ENCODE measurements around the gene FMO2. TPM values are rescaled to one million over a fixed set of nuclear protein-coding genes. Genes with fewer than 3 reads are reported as not detected.

FMO2 gene
- total and polyA plus RNA-seq, 2 of the 8 experiments (the other 6 are each of a cell fraction or from before 2014, with no cell fraction given): not detected

GRCh38 chr1:171220581-171221054, 35.5 kb downstream of the FMO2 start:
- Histone ChIP-seq H2AFZ (ENCODE audit: low read length) (no peak overlapping the region), H3K27me3 (replicated peaks in 1 of 4; ENCODE audit: control insufficient read depth in 3 of 4, extremely low read depth in 1 of 4, insufficient read depth in 3 of 4, low read length in 3 of 4) (no peaks in the 10 kb centered on the region), H3K4me2 (ENCODE audit: insufficient read depth in 1 of 2, low read depth in 2 of 2, low read length in 2 of 2) (peak overlapping the region; percentile 60 to 62), H3K9ac (replicated peaks in 1 of 4; ENCODE audit: extremely low read depth in 1 of 4, low read depth in 3 of 4, low read length in 3 of 4) (peak overlapping the region in 3 of 4 experiments; percentile 16 to 67 (median 20); a peak in 4 of 7 replicates), H3K14ac (ENCODE audit: insufficient read length) (no peak overlapping the region), H3K4me3 (ENCODE audit: extremely low read depth in 1 of 4, insufficient read depth in 2 of 4, low read depth in 3 of 4, low read length in 4 of 4) (peak overlapping the region; percentile 17 to 54 (median 30); a peak in 6 of 8 replicates), H3K23me2 (ENCODE audit: low read depth, low read length) (no peaks in the 10 kb centered on the region; the same call in 1 of the 2 replicates), H3K56ac (replicated peaks; ENCODE audit: insufficient read length, low read depth, low read length) (peak overlapping the region; percentile 53), H2BK12ac (ENCODE audit: low read depth, low read length) (peak overlapping the region; percentile 54; the same call in 1 of the 2 replicates), H2AK5ac (ENCODE audit: low read depth, low read length) (no peak overlapping the region), H3K9me3 (ENCODE audit: insufficient read depth in 2 of 2, low read depth in 1 of 2, low read length in 1 of 2) (peaks cover 5 to 6% of the 10 kb centered on the region in 2 experiments; a peak in 2 of 4 replicates), H4K91ac (replicated peaks; ENCODE audit: insufficient read length, low read length) (peak overlapping the region; percentile 10), H3K79me1 (ENCODE audit: low read depth, low read length) (no peaks in the 10 kb centered on the region), H2BK15ac (ENCODE audit: low read length) (no peak overlapping the region), H3K4ac (replicated peaks; ENCODE audit: insufficient read length, low read depth, low read length) (no peak overlapping the region), H3K23ac (ENCODE audit: insufficient read length) (no peak overlapping the region), H2BK120ac (replicated peaks; ENCODE audit: low read depth, low read length) (peak overlapping the region; percentile 79), H2BK5ac (ENCODE audit: low read depth, low read length) (peak overlapping the region; percentile 91), H3K18ac (ENCODE audit: extremely low read depth, low read length) (peak overlapping the region; percentile 85; the same call in 1 of the 2 replicates), H2BK20ac (ENCODE audit: low read length) (no peak overlapping the region), H4K20me1 (replicated peaks in 1 of 2; ENCODE audit: control insufficient read depth in 1 of 2, insufficient read depth in 2 of 2, low read length in 2 of 2) (no peaks in the 10 kb centered on the region), H3K4me1 (replicated peaks in 1 of 4; ENCODE audit: control insufficient read depth in 3 of 4, insufficient read depth in 4 of 4, low read length in 3 of 4) (peaks cover 2 to 19% (median 14%) of the 10 kb centered on the region in 4 experiments; a peak in 6 of 7 replicates), H3K36me3 (ENCODE audit: control insufficient read depth in 2 of 4, insufficient read depth in 4 of 4, low read length in 3 of 4) (peaks cover 0 to 7% (median 3%) of the 10 kb centered on the region in 4 experiments; a peak in 2 of 8 replicates), H3K79me2 (ENCODE audit: control insufficient read depth in 1 of 2, insufficient read depth in 2 of 2, low read length in 2 of 2) (no peaks in the 10 kb centered on the region), H4K5ac (ENCODE audit: insufficient read length, low read depth, low read length) (peak overlapping the region; percentile 90), H3K27ac (ENCODE audit: low read depth, low read length) (peak overlapping the region; percentile 70), H4K8ac (ENCODE audit: extremely low read depth, insufficient read depth, low read length) (no peak overlapping the region)
- FAIRE-seq (peak; percentile 71), DNase-seq (ENCODE audit: low read depth in 1 of 2, low spot score in 2 of 2) (peak; percentile 67 to 73)
- ChIA-PET POLR2A (ENCODE audit: partially characterized antibody) (interaction anchor here (0.9 kb wide), 1 partner anchor 176 kb away, joined by 4 read pairs; no protein-coding TSS in a partner anchor), CTCF (ENCODE audit: partially characterized antibody) (no interaction called here)
- WGBS, 2 experiments (ENCODE audit: extremely low coverage in 1 of 2, insufficient coverage in 1 of 2, insufficient read length in 1 of 2, insufficient replicate concordance in 2 of 2, low coverage in 1 of 2, low lambda C conversion rate in 2 of 2, missing lambda C conversion rate in 1 of 2): 0% methylated on average over 7 of the region's 11 CpGs; no CpG with 5 or more reads in 1 of the 2 experiments
- 0 out of 2 replicates have a peak, but pooled peaks have one; percentile 23 for TF ChIP-seq MAX (IDR thresholded peaks at IDR 0.05)
- peak; percentile 57 for TF ChIP-seq SP1 (IDR thresholded peaks at IDR 0.05; ENCODE audit: low read depth, low read length)
- TF ChIP-seq TBP (IDR thresholded peaks at IDR 0.05; ENCODE audit: low read depth, low read length): peak; percentile 40
- no peak; a peak in 1 of 4 replicates for TF ChIP-seq CTCF (IDR thresholded peaks at IDR 0.05; ENCODE audit: control extremely low read depth in 1 of 3, insufficient read depth in 1 of 3, low read depth in 1 of 3, low read length in 3 of 3)
- TF ChIP-seq ASH2L (IDR thresholded peaks at IDR 0.05; ENCODE audit: low read length): peak; percentile 79
- peak; percentile 45; the same call in 1 of the 2 replicates for TF ChIP-seq YY1 (IDR thresholded peaks at IDR 0.05; ENCODE audit: low read depth, low read length)
- TF ChIP-seq EGR1 (IDR thresholded peaks at IDR 0.05; ENCODE audit: borderline replicate concordance, low read depth, low read length): peak; percentile 72; the same call in 1 of the 2 replicates
- peak; percentile 78; a peak in 3 of 4 replicates for TF ChIP-seq HDAC2 (IDR thresholded peaks at IDR 0.05; ENCODE audit: borderline replicate concordance in 1 of 2, low read depth in 2 of 2, low read length in 2 of 2)
- peak; percentile 52; the same call in 1 of the 2 replicates for TF ChIP-seq CREB1 (IDR thresholded peaks at IDR 0.05)

All from H1 (cell line).